OCI-LY7 (cell line): Measurements from ENCODE around the gene SLC2A10.

Experiments
- EZH2phosphoT487 ChIP-seq: fragments of 200-600 bp; sonication (generic); IDR thresholded peaks from 2 replicates; pipeline ENCODE4 v1.6.1; 2018; ENCODE audit warnings: low read depth, borderline replicate concordance, mild to moderate bottlenecking, mixed run types, antibody characterized with exemption, low read length, moderate library complexity, mixed read lengths
- TF ChIP-seq, protein P1 (sequence below): fragments of 200-600 bp; sonication (generic); conservative IDR thresholded peaks from 2 replicates; pipeline ENCODE4 v1.5.1; 2014; ENCODE audit warnings: mild to moderate bottlenecking, antibody characterized with exemption, low read length, moderate library complexity, mixed read lengths

DNA sequence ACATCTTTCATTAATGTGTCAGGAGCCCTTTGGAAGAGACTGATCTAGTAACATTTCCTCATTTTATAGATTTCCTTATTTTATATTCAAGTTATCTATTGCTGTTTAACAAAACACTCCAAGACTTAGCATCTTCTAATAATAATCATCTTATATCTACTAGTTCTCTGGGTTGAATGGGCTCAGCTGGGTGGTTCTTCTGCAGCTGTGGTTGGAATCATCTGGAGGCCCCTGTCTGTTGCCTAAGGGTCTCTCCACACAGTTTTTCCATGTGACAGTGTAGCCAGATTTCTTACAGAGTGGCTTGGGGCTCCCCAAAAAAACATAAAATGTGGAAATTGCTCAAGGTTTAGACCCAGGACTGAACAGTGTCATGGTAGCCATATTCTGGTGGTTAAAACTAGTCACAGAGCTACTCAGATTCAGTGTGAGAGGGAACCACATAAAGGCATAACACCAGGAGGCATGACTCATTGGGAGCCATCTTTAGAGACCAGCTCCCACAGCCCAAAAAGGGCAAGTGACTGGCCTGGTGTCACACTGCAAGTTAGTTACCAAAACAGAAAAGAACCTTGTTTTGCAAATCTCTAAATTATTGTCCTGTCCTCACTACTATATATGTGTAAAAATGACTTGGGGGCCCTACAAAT lies 11.5 kb downstream of the SLC2A10 start:
- TF ChIP-seq, protein P1, sequence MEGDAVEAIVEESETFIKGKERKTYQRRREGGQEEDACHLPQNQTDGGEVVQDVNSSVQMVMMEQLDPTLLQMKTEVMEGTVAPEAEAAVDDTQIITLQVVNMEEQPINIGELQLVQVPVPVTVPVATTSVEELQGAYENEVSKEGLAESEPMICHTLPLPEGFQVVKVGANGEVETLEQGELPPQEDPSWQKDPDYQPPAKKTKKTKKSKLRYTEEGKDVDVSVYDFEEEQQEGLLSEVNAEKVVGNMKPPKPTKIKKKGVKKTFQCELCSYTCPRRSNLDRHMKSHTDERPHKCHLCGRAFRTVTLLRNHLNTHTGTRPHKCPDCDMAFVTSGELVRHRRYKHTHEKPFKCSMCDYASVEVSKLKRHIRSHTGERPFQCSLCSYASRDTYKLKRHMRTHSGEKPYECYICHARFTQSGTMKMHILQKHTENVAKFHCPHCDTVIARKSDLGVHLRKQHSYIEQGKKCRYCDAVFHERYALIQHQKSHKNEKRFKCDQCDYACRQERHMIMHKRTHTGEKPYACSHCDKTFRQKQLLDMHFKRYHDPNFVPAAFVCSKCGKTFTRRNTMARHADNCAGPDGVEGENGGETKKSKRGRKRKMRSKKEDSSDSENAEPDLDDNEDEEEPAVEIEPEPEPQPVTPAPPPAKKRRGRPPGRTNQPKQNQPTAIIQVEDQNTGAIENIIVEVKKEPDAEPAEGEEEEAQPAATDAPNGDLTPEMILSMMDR = no peak
- no peak for TF ChIP-seq EZH2phosphoT487
